ENCODE measurements around the gene TOP2B. TPM values are rescaled to one million over a fixed set of nuclear protein-coding genes. Genes with fewer than 3 reads are reported as not detected.

The TOP2B gene
- total and polyA plus RNA-seq, 9 of the 15 experiments (the other 6 are each of a cell fraction or from before 2014, with no cell fraction given) = 45.3 to 186 (median 134) TPM

DNA sequence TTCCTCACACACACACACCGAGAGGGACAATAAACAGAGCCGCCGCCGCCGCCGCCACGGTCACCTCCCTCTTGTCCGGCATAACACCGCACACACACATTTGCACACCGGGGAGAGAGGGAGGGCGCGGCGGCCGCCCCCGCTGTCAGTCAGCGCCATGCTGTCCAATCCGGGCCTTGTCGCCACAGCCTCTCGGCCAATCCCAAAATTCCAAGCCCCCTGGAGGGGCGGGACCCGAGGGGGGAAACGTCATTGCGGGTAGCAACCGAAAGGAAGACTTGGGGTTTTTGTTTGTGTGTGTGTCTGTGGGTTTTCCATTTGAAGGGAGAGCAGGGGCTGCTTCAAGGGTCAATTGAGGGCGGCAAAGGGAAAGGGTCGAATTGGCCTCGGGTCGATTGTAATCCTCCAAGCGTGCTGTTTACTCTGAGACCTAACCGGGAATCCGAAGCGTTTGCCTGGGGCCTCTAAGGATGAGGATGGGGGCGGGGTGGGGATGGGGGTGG is at the start of gene TOP2B (continued):
- TF ChIP-seq ARNT (IDR thresholded peaks at IDR 0.05) (no peak), ATF7 (IDR thresholded peaks at IDR 0.05) (peak; percentile 88), KAT2B (IDR thresholded peaks at IDR 0.05; ENCODE audit: low read depth, low read length) (no peak), HCFC1 (IDR thresholded peaks at IDR 0.05; ENCODE audit: low read depth, low read length) (0 out of 2 replicates have a peak, but pooled peaks have one; percentile 9), ZSCAN29 (IDR thresholded peaks at IDR 0.05) (no peak), CREBBP (IDR thresholded peaks at IDR 0.05; ENCODE audit: low read depth, low read length) (no peak), ZNF699 (CRISPR knock-in tag; IDR thresholded peaks at IDR 0.05; ENCODE audit: insufficient replicate concordance) (no peak)
- TF ChIP-seq, protein P1, sequence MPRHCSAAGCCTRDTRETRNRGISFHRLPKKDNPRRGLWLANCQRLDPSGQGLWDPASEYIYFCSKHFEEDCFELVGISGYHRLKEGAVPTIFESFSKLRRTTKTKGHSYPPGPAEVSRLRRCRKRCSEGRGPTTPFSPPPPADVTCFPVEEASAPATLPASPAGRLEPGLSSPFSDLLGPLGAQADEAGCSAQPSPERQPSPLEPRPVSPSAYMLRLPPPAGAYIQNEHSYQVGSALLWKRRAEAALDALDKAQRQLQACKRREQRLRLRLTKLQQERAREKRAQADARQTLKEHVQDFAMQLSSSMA (CRISPR knock-in tag; IDR thresholded peaks at IDR 0.05) = no peak
- TF ChIP-seq, protein P2, sequence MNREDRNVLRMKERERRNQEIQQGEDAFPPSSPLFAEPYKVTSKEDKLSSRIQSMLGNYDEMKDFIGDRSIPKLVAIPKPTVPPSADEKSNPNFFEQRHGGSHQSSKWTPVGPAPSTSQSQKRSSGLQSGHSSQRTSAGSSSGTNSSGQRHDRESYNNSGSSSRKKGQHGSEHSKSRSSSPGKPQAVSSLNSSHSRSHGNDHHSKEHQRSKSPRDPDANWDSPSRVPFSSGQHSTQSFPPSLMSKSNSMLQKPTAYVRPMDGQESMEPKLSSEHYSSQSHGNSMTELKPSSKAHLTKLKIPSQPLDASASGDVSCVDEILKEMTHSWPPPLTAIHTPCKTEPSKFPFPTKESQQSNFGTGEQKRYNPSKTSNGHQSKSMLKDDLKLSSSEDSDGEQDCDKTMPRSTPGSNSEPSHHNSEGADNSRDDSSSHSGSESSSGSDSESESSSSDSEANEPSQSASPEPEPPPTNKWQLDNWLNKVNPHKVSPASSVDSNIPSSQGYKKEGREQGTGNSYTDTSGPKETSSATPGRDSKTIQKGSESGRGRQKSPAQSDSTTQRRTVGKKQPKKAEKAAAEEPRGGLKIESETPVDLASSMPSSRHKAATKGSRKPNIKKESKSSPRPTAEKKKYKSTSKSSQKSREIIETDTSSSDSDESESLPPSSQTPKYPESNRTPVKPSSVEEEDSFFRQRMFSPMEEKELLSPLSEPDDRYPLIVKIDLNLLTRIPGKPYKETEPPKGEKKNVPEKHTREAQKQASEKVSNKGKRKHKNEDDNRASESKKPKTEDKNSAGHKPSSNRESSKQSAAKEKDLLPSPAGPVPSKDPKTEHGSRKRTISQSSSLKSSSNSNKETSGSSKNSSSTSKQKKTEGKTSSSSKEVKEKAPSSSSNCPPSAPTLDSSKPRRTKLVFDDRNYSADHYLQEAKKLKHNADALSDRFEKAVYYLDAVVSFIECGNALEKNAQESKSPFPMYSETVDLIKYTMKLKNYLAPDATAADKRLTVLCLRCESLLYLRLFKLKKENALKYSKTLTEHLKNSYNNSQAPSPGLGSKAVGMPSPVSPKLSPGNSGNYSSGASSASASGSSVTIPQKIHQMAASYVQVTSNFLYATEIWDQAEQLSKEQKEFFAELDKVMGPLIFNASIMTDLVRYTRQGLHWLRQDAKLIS (CRISPR knock-in tag; IDR thresholded peaks at IDR 0.05) = no peak
- TF ChIP-seq, protein P3, sequence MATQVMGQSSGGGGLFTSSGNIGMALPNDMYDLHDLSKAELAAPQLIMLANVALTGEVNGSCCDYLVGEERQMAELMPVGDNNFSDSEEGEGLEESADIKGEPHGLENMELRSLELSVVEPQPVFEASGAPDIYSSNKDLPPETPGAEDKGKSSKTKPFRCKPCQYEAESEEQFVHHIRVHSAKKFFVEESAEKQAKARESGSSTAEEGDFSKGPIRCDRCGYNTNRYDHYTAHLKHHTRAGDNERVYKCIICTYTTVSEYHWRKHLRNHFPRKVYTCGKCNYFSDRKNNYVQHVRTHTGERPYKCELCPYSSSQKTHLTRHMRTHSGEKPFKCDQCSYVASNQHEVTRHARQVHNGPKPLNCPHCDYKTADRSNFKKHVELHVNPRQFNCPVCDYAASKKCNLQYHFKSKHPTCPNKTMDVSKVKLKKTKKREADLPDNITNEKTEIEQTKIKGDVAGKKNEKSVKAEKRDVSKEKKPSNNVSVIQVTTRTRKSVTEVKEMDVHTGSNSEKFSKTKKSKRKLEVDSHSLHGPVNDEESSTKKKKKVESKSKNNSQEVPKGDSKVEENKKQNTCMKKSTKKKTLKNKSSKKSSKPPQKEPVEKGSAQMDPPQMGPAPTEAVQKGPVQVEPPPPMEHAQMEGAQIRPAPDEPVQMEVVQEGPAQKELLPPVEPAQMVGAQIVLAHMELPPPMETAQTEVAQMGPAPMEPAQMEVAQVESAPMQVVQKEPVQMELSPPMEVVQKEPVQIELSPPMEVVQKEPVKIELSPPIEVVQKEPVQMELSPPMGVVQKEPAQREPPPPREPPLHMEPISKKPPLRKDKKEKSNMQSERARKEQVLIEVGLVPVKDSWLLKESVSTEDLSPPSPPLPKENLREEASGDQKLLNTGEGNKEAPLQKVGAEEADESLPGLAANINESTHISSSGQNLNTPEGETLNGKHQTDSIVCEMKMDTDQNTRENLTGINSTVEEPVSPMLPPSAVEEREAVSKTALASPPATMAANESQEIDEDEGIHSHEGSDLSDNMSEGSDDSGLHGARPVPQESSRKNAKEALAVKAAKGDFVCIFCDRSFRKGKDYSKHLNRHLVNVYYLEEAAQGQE (IDR thresholded peaks at IDR 0.05; ENCODE audit: borderline replicate concordance) = no peak
- TF ChIP-seq, protein P3 (CRISPR knock-in tag; IDR thresholded peaks at IDR 0.05; ENCODE audit: low read depth) = peak; percentile 37; the same call in 1 of the 2 replicates
- TF ChIP-seq, protein P4, sequence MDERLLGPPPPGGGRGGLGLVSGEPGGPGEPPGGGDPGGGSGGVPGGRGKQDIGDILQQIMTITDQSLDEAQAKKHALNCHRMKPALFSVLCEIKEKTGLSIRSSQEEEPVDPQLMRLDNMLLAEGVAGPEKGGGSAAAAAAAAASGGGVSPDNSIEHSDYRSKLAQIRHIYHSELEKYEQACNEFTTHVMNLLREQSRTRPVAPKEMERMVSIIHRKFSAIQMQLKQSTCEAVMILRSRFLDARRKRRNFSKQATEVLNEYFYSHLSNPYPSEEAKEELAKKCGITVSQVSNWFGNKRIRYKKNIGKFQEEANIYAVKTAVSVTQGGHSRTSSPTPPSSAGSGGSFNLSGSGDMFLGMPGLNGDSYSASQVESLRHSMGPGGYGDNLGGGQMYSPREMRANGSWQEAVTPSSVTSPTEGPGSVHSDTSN (CRISPR knock-in tag; IDR thresholded peaks at IDR 0.05; ENCODE audit: low read depth) = peak; percentile 91
- TF ChIP-seq, protein P4 (tag; conservative IDR thresholded peaks at IDR 0.05; ENCODE audit: low read depth) = peak; percentile 100
